ENCODE results near the gene DNPH1. TPM values are rescaled to one million over a fixed set of nuclear protein-coding genes. Genes with fewer than 3 reads are reported as not detected.

Gene DNPH1
- total and polyA plus RNA-seq, 10 of the 15 experiments (the other 5 are each of a cell fraction or from before 2014, with no cell fraction given) = 7.0 to 136 (median 67.7) TPM

DNA sequence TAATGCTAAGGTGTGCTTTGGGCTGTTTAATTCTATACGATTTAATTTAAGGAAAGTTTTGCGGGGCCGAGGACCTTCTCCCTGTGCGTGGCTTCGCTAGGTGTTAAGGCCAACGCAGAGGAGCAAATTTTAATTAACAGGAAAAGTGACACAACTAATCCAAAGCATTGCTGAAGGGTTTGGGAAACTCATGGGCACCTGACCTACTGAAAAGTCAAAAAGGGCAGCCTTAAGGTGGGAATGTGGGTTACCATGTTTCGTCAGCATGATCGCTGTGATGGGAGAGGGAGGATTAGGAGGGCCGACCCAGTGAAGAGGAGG lies 47.7 kb downstream of the DNPH1 start:
- Histone ChIP-seq H3K4me3 (peak overlapping the region; percentile 69), H3K79me2 (ENCODE audit: control insufficient read depth, insufficient read depth, low read length) (peaks cover 11% of the 10 kb centered on the region), H3K27me3 (replicated peaks in 1 of 2; ENCODE audit: control insufficient read depth in 2 of 2, insufficient read depth in 2 of 2, low read length in 1 of 2) (no peaks in the 10 kb centered on the region), H4K20me1 (ENCODE audit: control insufficient read depth, insufficient read depth) (no peaks in the 10 kb centered on the region), H3K36me3 (ENCODE audit: control insufficient read depth in 2 of 2, insufficient read depth in 2 of 2, low read length in 1 of 2) (peaks cover 20 to 21% of the 10 kb centered on the region in 2 experiments), H3K4me2 (ENCODE audit: control insufficient read depth, insufficient read depth) (peak overlapping the region; percentile 84), H3K27ac (ENCODE audit: control insufficient read depth, insufficient read depth) (peak overlapping the region; percentile 59), H3K9ac (ENCODE audit: control insufficient read depth, insufficient read depth, low read length) (peak overlapping the region; percentile 66), H2AFZ (ENCODE audit: control insufficient read depth, low read depth, low read length) (peak overlapping the region; percentile 83), H3K9me3 (replicated peaks; ENCODE audit: control insufficient read depth, insufficient read depth, low read length) (no peaks in the 10 kb centered on the region; the same call in 2 of the 3 replicates), H3K4me1 (ENCODE audit: control insufficient read depth, insufficient read depth, low read length) (peaks cover 13% of the 10 kb centered on the region)
- ChIA-PET POLR2A (interaction anchor here (0.8 to 2.2 kb wide), 6 partner anchors 9 to 389 kb away, joined by 3 to 11 read pairs (median 5); partner anchors contain the start of genes KLC4 and MRPL2), CTCF (interaction anchor here (1.0 kb wide), 2 partner anchors 9 to 48 kb away, joined by 5 to 7 read pairs; partner anchors contain the start of gene DNPH1), SMC1A (ENCODE audit: uncharacterized antibody, unreplicated experiment) (no interaction called here), RAD21 (ENCODE audit: unreplicated experiment) (interaction anchor here (0.6 kb wide), 1 partner anchor 451 kb away, joined by 3 read pairs; no protein-coding TSS in a partner anchor)
- TF ChIP-seq GABPA (IDR thresholded peaks at IDR 0.05; ENCODE audit: low read depth) = no peak
- TF ChIP-seq, protein P1, sequence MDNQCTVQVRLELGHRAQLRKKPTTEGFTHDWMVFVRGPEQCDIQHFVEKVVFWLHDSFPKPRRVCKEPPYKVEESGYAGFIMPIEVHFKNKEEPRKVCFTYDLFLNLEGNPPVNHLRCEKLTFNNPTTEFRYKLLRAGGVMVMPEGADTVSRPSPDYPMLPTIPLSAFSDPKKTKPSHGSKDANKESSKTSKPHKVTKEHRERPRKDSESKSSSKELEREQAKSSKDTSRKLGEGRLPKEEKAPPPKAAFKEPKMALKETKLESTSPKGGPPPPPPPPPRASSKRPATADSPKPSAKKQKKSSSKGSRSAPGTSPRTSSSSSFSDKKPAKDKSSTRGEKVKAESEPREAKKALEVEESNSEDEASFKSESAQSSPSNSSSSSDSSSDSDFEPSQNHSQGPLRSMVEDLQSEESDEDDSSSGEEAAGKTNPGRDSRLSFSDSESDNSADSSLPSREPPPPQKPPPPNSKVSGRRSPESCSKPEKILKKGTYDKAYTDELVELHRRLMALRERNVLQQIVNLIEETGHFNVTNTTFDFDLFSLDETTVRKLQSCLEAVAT (IDR thresholded peaks at IDR 0.05) = peak; percentile 29; the same call in 1 of the 2 replicates
- no peak for TF ChIP-seq ZBED1 (IDR thresholded peaks at IDR 0.05; ENCODE audit: borderline replicate concordance)
- no peak for TF ChIP-seq NRF1 (conservative IDR thresholded peaks at IDR 0.05; ENCODE audit: low read depth, low read length)
- peak; percentile 63; the same call in 1 of the 2 replicates for TF ChIP-seq HDGF (IDR thresholded peaks at IDR 0.05)
- TF ChIP-seq, protein P2, sequence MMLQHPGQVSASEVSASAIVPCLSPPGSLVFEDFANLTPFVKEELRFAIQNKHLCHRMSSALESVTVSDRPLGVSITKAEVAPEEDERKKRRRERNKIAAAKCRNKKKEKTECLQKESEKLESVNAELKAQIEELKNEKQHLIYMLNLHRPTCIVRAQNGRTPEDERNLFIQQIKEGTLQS (IDR thresholded peaks at IDR 0.05; ENCODE audit: borderline replicate concordance, extremely low read depth, low read depth, low read length) = no peak
- peak; percentile 91 for FAIRE-seq
- in situ Hi-C loops (cut with MboI) = no loop called here
- no peak for DNase-seq (ENCODE audit: low read depth, low spot score)
- WGBS (ENCODE audit: insufficient coverage, insufficient replicate concordance, low lambda C conversion rate, missing lambda C conversion rate) = 61% methylated on average over 9 of the region's 9 CpGs
- no TSS peak for BruUV-seq (replicated peaks)
- ATAC-seq = no peak
- intact Hi-C loops (cut with micrococcal nuclease; ENCODE audit: unreplicated experiment) = no loop called here
